Upper lobe of right lung (tissue), 1 donor: ENCODE results near the gene KRTAP17-1. TPM values are rescaled to one million over a fixed set of nuclear protein-coding genes. Genes with fewer than 3 reads are reported as not detected.
"Not testable (repeated sequence)": the region's sequence is repeated elsewhere in the genome, so short reads cannot be mapped to it uniquely, and the experiment has no call there.

Source experiments
- ATAC-seq: fragments of 200-7000 bp; cut with Tn5 transposase; one replicate; pipeline ENCODE4 v1.9.1; 2020; ENCODE audit warnings: mild to moderate bottlenecking, moderate library complexity
- DNase-seq: peaks from one replicate; pipeline ENCODE4 v3.0.0-alpha.2; 2020
- H3K27ac ChIP-seq: fragments of 200-600 bp; one replicate; pipeline ENCODE4 v1.8.0; 2022
- H3K27me3 ChIP-seq: fragments of 200-600 bp; one replicate; pipeline ENCODE4 v1.8.0; 2022; ENCODE audit warnings: mild to moderate bottlenecking
- H3K36me3 ChIP-seq: fragments of 200-600 bp; one replicate; pipeline ENCODE4 v1.8.0; 2022
- H3K4me1 ChIP-seq: fragments of 200-600 bp; one replicate; pipeline ENCODE4 v1.8.0; 2022
- H3K4me3 ChIP-seq: fragments of 200-600 bp; one replicate; pipeline ENCODE4 v1.8.0; 2022; ENCODE audit warnings: mild to moderate bottlenecking
- H3K9me3 ChIP-seq: fragments of 200-600 bp; one replicate; pipeline ENCODE4 v1.8.0; 2022
- intact Hi-C: fragments of 100-400 bp; cut with DNase I; formaldehyde crosslinking; loops from one replicate; pipeline ENCODE4 v1.11.0; 2022
- total RNA-seq: library from RNA; stranded (reverse); fragmentation: NEBNext Ultra II Directional; extraction: Animal tissue kit (Norgen Biotek cat#: 25700); gene quantifications from one replicate; pipeline ENCODE4 v1.2.1, GENCODE V29; 2021
- TF ChIP-seq, protein P1 (sequence below): fragments of 200-600 bp; IDR thresholded peaks from one replicate; pipeline ENCODE4 v1.8.0; 2022; ENCODE audit warnings: antibody characterized with exemption
- donor health status: DM: no; HTN: yes; CAD: no; lungs with severe emphysema.

The KRTAP17-1 gene
- total RNA-seq, 1 donor from 2014 or later, result not detected

DNA sequence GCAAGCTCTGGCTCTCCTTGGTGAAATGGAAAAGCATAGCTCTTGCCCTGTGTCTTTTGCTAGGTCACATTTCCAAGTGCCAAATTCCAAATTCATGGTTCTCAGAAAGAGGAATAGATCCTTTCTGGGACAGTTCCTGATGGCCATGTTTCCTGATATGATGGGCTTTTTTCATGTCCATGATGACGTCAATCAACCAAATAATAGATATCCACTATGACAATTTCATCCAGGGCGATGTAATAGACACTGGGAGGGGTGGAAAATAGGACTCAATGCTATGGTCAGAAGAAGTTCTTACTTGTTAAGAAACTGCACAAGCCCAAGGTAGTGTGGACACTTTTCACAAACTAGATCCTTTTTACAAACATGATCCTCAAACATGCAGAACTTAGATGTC, 35.7 kb upstream of the KRTAP17-1 start:
- DNase-seq (no peak), ATAC-seq (no peak)
- Histone ChIP-seq H3K4me3 (no peak overlapping the region), H3K36me3 (no peaks in the 10 kb centered on the region), H3K27me3 (no peaks in the 10 kb centered on the region), H3K27ac (no peak overlapping the region), H3K4me1 (no peaks in the 10 kb centered on the region), H3K9me3 (no peaks in the 10 kb centered on the region)
- intact Hi-C loops, result no loop called here
- TF ChIP-seq, protein P1, sequence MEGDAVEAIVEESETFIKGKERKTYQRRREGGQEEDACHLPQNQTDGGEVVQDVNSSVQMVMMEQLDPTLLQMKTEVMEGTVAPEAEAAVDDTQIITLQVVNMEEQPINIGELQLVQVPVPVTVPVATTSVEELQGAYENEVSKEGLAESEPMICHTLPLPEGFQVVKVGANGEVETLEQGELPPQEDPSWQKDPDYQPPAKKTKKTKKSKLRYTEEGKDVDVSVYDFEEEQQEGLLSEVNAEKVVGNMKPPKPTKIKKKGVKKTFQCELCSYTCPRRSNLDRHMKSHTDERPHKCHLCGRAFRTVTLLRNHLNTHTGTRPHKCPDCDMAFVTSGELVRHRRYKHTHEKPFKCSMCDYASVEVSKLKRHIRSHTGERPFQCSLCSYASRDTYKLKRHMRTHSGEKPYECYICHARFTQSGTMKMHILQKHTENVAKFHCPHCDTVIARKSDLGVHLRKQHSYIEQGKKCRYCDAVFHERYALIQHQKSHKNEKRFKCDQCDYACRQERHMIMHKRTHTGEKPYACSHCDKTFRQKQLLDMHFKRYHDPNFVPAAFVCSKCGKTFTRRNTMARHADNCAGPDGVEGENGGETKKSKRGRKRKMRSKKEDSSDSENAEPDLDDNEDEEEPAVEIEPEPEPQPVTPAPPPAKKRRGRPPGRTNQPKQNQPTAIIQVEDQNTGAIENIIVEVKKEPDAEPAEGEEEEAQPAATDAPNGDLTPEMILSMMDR, result no peak

DNA sequence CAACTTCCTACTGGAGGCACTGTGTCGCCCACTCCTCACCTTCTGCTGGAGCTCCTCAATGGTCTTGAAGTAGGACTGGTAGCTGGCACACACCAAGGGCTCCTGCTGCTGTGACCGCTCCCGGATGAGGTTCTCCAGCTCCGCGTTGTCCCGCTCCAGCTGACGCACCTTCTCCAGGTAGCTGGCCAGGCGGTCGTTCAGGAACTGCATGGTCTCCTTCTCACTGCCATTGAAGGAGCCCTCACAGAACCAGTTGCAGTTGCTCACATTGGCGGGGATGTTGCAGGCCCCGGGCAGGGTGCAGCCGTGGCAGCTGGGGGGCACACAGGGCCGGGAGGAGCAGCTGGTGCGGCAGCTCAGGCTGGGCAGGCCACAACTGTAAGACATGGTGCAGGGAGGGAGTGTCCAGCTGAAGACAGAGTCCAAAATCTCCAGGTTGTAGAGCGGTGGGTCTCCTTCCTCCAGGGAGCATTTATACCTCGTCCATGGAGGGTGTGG, 34.9 kb upstream of the KRTAP17-1 start, which contains the start of gene KRT33A:
KRT33A (minus strand) TSS at position 448 of the 498 bp plus-strand sequence; CDS start at position 387, 61 bp downstream.
- ATAC-seq, H3K36me3 ChIP-seq, H3K4me1 ChIP-seq, intact Hi-C loops, H3K27me3 ChIP-seq, H3K4me3 ChIP-seq, DNase-seq, H3K9me3 ChIP-seq, H3K27ac ChIP-seq: not testable (repeated sequence)

DNA sequence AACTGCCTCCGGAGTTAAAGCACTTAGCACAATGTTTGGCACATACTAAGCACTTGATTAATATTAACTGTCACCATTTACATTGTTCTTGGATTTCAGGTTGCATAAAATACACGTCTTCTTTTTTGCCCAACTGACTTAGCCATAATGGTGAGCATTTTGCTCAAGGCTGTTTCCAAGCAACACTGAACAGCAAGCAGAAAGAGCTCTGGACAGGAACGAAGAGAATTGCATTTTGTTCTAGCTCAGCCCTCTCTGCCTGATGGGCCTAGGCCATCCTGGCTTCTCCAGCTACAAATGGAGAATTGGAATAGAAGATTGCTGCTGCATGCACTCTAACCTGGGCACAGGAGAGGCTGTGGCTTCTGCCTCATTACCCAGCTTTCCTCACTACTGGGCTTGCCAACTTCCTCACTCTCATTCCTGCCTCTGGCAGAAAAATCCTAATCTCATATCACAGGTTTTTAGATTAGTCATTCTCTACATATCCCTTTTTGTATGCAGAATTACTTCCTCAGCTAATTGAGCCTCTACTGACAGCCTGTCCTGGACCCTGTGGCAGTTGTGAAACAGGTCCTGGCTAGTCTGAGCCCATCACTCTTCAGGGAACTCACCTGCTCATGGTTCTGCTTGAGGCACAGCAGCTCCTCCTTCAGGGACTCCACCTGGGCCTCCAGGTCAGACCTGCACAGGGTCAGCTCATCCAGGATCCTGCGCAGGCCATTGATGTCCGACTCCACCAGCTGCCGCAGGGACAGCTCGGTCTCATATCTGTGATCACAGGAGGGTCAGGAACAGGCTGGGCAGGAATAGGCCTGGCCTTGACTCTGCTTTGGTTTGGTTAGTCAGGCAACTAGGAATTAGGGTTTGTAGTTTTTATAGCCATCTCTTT, 32.6 kb upstream of the KRTAP17-1 start:
- H3K4me1 ChIP-seq, result no peaks in the 10 kb centered on the region
- intact Hi-C loops, result no loop called here
- no peak overlapping the region for H3K27ac ChIP-seq
- ATAC-seq, result no peak
- TF ChIP-seq, protein P1, result no peak
- no peak for DNase-seq
- no peaks in the 10 kb centered on the region for H3K9me3 ChIP-seq
- H3K4me3 ChIP-seq, result no peak overlapping the region
- no peaks in the 10 kb centered on the region for H3K27me3 ChIP-seq
- H3K36me3 ChIP-seq, result no peaks in the 10 kb centered on the region

DNA sequence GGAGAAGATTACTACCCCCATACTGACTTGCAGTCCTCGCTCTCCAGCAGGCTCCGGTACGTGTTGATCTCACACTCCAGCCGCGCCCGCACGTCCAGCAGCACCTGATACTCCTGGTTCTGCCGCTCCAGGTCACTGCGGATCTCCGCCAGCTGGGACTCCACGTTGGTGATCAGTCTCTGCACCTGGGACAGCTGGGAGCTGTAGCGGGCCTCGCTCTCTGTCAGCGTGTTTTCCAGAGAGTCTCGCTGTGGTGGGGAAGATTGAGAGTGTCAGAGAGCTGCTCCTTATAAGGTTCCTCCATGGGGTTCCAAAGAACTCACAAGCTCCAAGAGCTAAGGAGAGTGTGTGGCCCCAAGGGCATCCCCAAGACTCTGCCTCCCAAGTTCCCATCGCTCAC, 30.9 kb upstream of the KRTAP17-1 start:
- H3K27me3 ChIP-seq, ATAC-seq, H3K9me3 ChIP-seq, DNase-seq, H3K4me3 ChIP-seq, H3K36me3 ChIP-seq, H3K27ac ChIP-seq, H3K4me1 ChIP-seq, intact Hi-C loops: not testable (repeated sequence)

DNA sequence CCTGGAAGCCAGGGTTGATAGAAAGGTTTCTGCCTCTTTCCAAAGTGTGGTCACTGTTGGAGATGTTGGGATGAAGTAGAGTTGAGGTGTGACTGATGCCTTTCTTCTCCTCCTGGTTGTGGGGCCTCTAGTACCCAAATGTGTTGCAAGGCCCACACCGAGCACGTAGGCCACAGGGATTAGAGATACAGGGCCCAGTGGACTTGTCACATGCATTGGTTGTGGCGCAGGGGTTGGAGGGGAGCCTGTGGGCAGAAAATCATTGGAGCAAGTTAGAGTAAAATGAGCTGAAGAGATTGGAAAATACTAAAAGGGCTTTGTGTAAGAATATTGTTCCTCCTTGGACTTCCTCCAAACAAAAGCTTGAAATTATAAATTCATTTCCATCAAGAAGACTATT, 30.5 kb upstream of the KRTAP17-1 start:
- Histone ChIP-seq H3K4me1 (peaks cover 2% of the 10 kb centered on the region), H3K36me3 (no peaks in the 10 kb centered on the region), H3K27me3 (no peaks in the 10 kb centered on the region), H3K9me3 (no peaks in the 10 kb centered on the region), H3K27ac (no peak overlapping the region), H3K4me3 (no peak overlapping the region)
- intact Hi-C loops, result no loop called here
- ATAC-seq (no peak), DNase-seq (no peak)
- TF ChIP-seq, protein P1, result no peak

DNA sequence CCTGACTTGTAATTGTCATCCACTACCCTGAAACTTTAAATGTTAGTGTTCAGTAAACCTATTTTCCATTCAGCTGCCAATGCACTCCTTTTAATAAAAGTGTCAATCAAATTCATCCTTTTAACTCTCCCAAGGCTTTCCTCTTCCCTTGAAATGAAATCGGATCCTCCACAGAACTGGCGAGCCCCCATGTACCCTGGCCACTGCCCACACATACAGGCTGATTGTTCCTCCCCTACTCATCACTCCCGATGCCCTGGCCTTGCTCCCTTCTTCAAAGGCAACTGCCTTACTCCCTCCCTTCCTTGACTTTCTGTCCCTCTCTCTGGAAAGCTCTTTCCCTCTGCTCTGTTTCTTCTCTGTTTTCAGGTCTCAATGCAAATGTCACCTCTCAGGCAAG, 27.5 kb upstream of the KRTAP17-1 start:
- peaks cover 20% of the 10 kb centered on the region for H3K4me1 ChIP-seq
- TF ChIP-seq, protein P1, result no peak
- no peaks in the 10 kb centered on the region for H3K9me3 ChIP-seq
- ATAC-seq, result no peak
- no peak overlapping the region for H3K4me3 ChIP-seq
- no peak for DNase-seq
- H3K27ac ChIP-seq, result no peak overlapping the region
- H3K27me3 ChIP-seq, result no peaks in the 10 kb centered on the region
- intact Hi-C loops, result no loop called here
- H3K36me3 ChIP-seq, result no peaks in the 10 kb centered on the region
